ENCODE results near the gene TMED1.
"Not testable (repeated sequence)": the region's sequence is repeated elsewhere in the genome, so short reads cannot be mapped to it uniquely, and the experiment has no call there.

The TMED1 gene

DNA sequence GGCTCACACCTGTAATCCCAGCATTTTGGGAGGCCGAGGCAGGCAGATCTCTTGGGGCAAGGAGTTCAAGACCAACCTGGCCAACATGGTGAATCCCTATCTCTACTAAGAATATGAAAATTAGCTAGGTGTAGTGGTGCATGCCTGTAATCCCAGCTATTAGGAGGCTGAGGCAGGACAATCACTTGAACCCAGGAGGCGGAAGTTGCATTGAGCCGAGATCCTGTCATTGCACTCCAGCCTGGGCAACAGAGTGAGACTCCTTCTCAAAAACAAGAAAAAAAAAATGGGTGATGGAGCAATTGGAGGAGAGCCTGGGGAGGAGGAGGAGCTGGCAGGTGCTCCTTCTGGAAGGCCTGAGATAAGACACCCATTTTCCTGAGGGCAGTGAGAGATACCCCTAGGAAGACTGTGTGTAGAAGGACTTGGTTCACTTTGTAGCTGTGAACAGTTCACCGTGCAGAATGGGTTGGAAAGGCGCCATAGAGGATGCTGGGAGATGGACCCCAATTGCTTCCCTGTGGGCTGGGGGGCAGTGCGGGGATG lies 26.6 kb upstream of the TMED1 start:
- DNase-seq: no peak

GRCh38 chr19:10861103-10861651 lies 25.2 kb upstream of the TMED1 start:
- peak; percentile 15 for DNase-seq

- peak; percentile 20 for DNase-seq
These were observed 22.3 kb upstream of the TMED1 start for GRCh38 chr19:10858204-10858828.

DNA sequence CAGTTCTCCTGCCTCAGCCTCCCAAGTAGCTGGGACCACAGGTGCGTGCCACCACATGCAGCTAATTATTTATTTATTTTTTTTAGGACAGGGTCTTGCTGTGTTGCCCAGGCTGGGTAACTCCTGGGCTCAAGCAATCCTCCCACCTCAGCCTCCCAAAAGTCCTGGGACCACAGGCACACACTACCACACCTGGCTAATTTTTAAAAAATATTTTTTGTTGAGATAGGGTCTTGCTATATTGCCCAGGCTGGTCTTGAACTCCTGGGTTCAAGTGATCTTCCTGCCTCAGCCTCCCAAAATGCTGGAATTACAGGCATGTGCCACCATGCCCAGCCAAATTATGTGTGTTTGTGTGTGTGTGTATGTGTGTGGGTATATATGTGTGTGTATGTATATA lies 20.9 kb upstream of the TMED1 start:
- not testable (repeated sequence) for DNase-seq

GRCh38 chr19:10855879-10856522 lies 20.0 kb upstream of the TMED1 start:
- no peak for DNase-seq

DNA sequence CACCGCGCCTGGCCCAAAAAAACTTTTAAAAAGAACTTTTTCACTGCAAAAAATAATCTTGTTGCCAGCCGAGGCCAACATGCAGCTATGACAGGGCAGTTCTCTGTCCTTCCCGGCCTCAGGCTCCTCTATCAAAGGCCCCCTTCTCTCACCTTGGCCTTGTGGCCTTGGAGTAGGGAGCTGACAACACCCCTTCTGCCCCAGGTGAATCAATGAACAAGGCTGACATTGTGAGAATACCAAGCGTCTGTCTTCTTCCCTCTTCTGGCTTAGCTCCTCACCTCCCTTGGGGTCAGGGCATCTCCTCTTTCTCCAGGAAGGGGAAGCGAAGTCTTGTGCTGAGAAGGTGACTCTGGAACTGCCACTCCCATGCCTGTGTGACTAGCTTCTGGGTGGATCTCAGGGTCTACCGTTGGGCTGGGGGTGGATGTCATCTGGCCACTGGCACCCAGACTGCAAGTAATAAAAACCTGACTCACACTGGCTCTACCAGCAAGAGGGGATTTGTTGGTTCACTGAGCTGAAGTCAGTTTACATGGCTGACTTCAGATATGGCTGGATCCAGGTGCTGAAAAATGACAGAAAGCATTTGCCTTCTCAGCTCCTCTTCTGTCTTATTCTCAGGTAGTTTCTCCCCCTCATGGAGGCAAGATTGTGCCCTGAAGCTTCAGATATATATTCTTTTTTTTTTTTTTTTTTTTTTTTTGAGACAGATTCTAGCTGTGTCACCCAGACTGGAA lies 18.5 kb upstream of the TMED1 start:
- DNase-seq: no peak

GRCh38 chr19:10852941-10853340 lies 16.9 kb upstream of the TMED1 start:
- DNase-seq: no peak

DNA sequence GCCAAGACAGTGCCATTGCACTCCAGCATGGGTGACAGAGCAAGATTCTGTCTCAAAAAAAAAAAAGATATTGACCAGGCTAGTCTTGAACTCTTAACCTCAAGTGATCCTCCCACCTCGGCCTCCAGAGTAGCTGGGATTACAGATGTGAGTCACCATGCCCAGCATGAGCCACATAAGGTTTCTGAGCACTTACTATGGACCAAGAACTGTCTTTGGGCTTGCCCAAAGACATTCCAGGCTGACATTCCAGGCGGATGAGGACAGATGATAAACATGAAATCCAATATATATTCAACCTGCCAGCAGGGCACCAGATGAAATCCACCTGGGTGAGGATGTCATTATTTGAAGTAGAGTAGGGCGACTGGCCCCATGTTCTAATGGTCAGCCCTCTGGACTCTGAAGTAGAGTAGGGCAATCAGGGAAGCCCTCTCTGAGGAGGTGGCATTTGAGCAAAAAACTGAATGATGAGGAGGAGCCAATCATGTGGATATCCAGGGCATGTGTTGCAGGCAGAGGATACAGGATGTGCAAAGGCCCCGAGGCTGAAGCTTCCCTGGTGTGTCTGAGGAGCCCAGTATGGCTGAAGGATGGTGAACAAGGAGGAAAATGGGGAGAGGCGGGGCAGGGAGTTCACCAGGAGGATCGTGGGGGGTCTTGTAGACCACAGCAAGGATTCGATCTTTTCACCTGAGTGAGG lies 16.2 kb upstream of the TMED1 start:
- peak; percentile 63 for DNase-seq

- no peak for DNase-seq
These were observed 14.6 kb upstream of the TMED1 start for GRCh38 chr19:10850631-10851030.

- no peak for DNase-seq
These were observed 12.3 kb upstream of the TMED1 start, which contains the start of gene C19orf38 for GRCh38 chr19:10848230-10848856. Gene C19orf38 (plus strand): TSS chr19:10848415. CDS start chr19:10848509, 94 bp downstream.

- DNase-seq: no peak
These were observed 10.6 kb upstream of the TMED1 start for GRCh38 chr19:10846500-10847202.

- DNase-seq: no peak
These were observed 6.8 kb upstream of the TMED1 start for GRCh38 chr19:10842788-10843187.

DNA sequence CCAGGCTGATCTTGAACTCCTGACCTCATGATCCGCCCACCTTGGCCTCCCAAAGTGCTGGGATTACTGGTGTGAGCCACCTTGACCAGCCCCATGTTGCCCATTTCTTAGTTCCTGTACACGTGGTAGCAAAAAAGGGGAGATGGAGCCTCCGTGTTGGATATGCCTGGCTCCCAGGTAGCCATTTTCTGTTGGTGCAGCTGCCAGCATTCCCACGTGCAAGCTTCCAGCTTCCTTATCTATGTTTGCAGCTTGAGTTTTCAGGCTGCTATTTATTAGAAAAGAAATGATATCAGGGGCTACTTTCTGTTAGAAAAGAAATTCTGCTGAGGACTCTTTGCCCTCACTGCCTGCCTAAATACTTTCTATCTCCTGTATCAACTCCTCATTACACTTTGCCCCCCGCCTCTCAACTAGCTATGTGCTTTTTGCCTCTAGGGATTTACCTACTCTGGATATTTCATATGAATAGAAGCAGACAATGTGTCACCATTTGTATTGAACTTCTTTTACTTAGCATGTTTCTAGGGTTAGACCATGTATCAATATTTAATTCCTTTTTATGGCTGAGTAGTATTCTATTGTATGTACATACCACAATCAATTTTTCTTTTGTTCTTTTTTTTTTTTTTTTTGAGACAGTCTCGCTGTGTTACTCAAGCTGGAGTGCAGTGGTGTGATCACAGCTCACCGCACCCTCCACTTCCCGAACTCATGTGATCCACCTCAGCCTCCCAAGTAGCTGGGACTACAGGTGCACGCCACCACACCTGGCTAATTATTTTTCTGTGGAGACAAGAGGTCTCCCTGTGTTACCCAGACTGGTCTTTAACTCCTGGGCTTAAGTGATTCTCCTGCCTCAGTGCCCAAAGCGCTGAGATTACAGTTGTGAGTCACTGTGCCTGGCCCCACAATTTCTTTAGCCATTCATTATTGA lies 3.4 kb upstream of the TMED1 start:
- DNase-seq: no peak

GRCh38 chr19:10838377-10838776 lies 2.4 kb upstream of the TMED1 start:
- no peak for DNase-seq

DNA sequence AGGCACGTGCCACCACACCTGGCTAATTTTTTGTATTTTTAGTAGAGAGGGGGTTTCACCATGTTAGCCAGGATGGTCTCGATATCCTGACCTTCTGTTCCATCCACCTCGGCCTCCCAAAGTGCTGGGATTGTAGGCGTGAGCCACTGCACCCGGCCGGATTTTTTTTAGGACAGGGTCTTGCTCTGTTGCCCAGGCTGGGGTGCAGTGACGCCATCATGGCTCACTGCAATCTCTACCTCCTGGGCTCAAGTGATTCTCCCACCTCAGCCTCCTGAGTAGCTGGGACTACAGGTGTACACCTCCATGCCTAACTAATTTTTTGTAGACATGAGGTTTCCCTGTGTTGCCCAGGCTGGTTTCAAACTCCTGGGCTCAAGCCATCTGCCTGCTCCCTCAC lies 1.6 kb upstream of the TMED1 start:
- not testable (repeated sequence) for DNase-seq

GRCh38 chr19:10836479-10837330 lies 693 bp upstream of the TMED1 start:
- peak; percentile 90 for DNase-seq

DNA sequence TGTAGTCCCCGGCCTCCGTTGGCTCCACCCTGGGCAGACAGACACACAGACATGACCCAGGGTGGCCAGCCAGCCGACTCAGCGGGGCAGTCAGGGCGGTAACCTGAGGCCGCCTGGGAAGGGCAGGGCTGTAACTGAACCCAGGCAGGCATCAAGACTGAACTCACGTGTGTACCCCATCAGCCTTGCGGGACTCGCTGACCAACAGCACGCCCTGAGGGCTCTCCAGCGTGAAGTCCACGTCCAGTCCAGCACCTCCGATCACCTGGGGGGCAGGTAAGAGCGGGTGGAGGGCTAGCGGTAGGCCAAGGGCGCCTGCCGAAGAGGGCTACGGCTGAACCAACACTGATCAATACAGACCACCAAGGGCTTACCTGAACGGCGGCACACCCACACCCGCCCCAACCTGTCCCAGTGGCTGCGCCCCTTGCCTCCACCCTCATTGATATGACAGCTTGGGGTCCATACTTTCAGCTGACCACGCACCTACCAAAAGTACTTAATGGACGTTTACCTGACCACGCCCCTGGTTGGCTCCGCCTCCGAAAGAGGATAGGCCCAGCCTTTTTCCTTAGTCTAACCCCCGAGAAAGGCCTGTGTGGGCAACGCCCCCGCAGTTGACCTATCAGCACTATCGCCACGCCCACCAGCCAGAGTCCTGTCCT lies 791 bp downstream of the TMED1 start:
- DNase-seq: no peak

- DNase-seq: no peak
These were observed 3.1 kb downstream of the TMED1 start for GRCh38 chr19:10832939-10833296.

Measured in fibroblast of skin of right quadriceps (primary cell).